Endothelial cell of umbilical vein (primary cell): Measurements from ENCODE around the gene ACTL10. TPM values are rescaled to one million over a fixed set of nuclear protein-coding genes. Genes with fewer than 3 reads are reported as not detected.

Experiments
- BruUV-seq: library from RNA; stranded (reverse); fragments of 400-500 nt; replicated peaks from 2 replicates; lab custom pipeline; 2021; lab: Mats Ljungman, UMichigan
- CTCF ChIA-PET: fragments of 300-600, 350-600 bp; sonication (Branson Sonifier 250); formaldehyde crosslinking; loops from one replicate; lab custom pipeline; 2021; ENCODE audit warnings: antibody characterized with exemption, inconsistent platforms; lab: Charles Lee
- POLR2A ChIA-PET: fragments of 300-600, 350-600 bp; sonication (Branson Sonifier 250); formaldehyde crosslinking; loops from one replicate; lab custom pipeline; 2021; ENCODE audit warnings: antibody characterized with exemption, inconsistent platforms; lab: Charles Lee
- DNase-seq: peaks from one replicate; pipeline ENCODE4 v3.0.0-alpha.2; 2011; ENCODE audit warnings: low read depth, low spot score
- FAIRE-seq: peaks from 2 replicates; lab custom pipeline; 2011; peaks lifted over from hg19 to GRCh38; lab: Jason Lieb, UNC
- H2AFZ ChIP-seq: 2 replicates; pipeline ENCODE4 v1.6.0; 2012; ENCODE audit warnings: low read depth, low read length, control low read depth, inconsistent platforms
- H3K27ac ChIP-seq: 2 replicates; pipeline ENCODE4 v1.5.1; 2011; ENCODE audit warnings: low read depth, mild to moderate bottlenecking, control low read depth, low read length, moderate library complexity; ENCODE audit not compliant: insufficient read depth
- H3K27me3 ChIP-seq, 2 experiments: 2 replicates each; pipeline versions ENCODE4 v1.6.0 to v1.6.1; 2011; ENCODE audit warnings: low read length in 2 of 2, mixed read lengths in 1 of 2; ENCODE audit not compliant: control insufficient read depth in 2 of 2, insufficient read depth in 2 of 2
- H3K36me3 ChIP-seq, 2 experiments: 2 replicates in 1 of 2; 3 replicates in 1 of 2; pipeline ENCODE4 v1.5.1; 2011; ENCODE audit warnings: low read length in 2 of 2, mild to moderate bottlenecking in 1 of 2, moderate library complexity in 1 of 2; ENCODE audit not compliant: control insufficient read depth in 2 of 2, insufficient read depth in 2 of 2; ENCODE audit errors: extremely low read depth in 1 of 2
- H3K4me1 ChIP-seq: 3 replicates; pipeline ENCODE4 v1.5.1; 2011; ENCODE audit warnings: mild to moderate bottlenecking, low read length; ENCODE audit not compliant: control insufficient read depth, insufficient read depth; ENCODE audit errors: extremely low read depth
- H3K4me2 ChIP-seq: 2 replicates; pipeline ENCODE4 v1.6.1; 2011; ENCODE audit warnings: low read length, control low read depth, mixed read lengths; ENCODE audit not compliant: insufficient read depth
- H3K4me3 ChIP-seq, 3 experiments: fragments of 200-600 bp in 1 of 3; sonication (generic), shearing (Covaris generic) in 1 of 3; replicated peaks in 1 of 3; 2 replicates each; pipeline ENCODE4 v1.5.1; 2011 to 2016; ENCODE audit warnings: control low read depth in 3 of 3, low read length in 3 of 3, mild to moderate bottlenecking in 2 of 3, inconsistent platforms in 1 of 3, low read depth in 1 of 3, moderate library complexity in 1 of 3; ENCODE audit not compliant: insufficient read depth in 1 of 3
- H3K79me2 ChIP-seq: 2 replicates; pipeline ENCODE4 v1.6.0; 2012; ENCODE audit warnings: low read length, inconsistent platforms; ENCODE audit not compliant: control insufficient read depth, insufficient read depth
- H3K9ac ChIP-seq: replicated peaks from 2 replicates; pipeline ENCODE3; 2011; ENCODE audit warnings: low read length, control low read depth; ENCODE audit not compliant: insufficient read depth; ENCODE audit errors: extremely low read depth
- H3K9me1 ChIP-seq: replicated peaks from 3 replicates; pipeline ENCODE4 v1.6.0; 2011; ENCODE audit warnings: mild to moderate bottlenecking, low read length; ENCODE audit not compliant: control insufficient read depth, insufficient read depth; ENCODE audit errors: extremely low read depth
- H3K9me3 ChIP-seq: replicated peaks from 2 replicates; pipeline ENCODE4 v1.5.1; 2012; ENCODE audit warnings: low read length, inconsistent platforms; ENCODE audit not compliant: control insufficient read depth, insufficient read depth
- H4K20me1 ChIP-seq: replicated peaks from 2 replicates; pipeline ENCODE3; 2011; ENCODE audit warnings: mild to moderate bottlenecking, low read length; ENCODE audit not compliant: control insufficient read depth, insufficient read depth; ENCODE audit errors: extremely low read depth
- EZH2 ChIP-seq: IDR thresholded peaks from 2 replicates; pipeline ENCODE4 v1.6.1; 2012; ENCODE audit warnings: borderline replicate concordance, low read depth, mild to moderate bottlenecking, moderate library complexity, low read length, inconsistent platforms; ENCODE audit not compliant: severe bottlenecking
- FOS ChIP-seq: IDR thresholded peaks from 2 replicates; pipeline ENCODE4 v1.6.1; 2011; ENCODE audit warnings: mild to moderate bottlenecking, low read length, moderate library complexity, borderline replicate concordance; ENCODE audit not compliant: insufficient read depth
- GATA2 ChIP-seq: IDR thresholded peaks from 2 replicates; pipeline ENCODE4 v1.7.0; 2011; ENCODE audit warnings: low read depth, mild to moderate bottlenecking, moderate library complexity, mixed read lengths, low read length; ENCODE audit not compliant: insufficient read length, insufficient read depth
- JUN ChIP-seq: IDR thresholded peaks from 2 replicates; pipeline ENCODE4 v1.6.1; 2011; ENCODE audit warnings: borderline replicate concordance, low read depth; ENCODE audit not compliant: insufficient read length, insufficient read depth
- MYC ChIP-seq: IDR thresholded peaks from one replicate; pipeline ENCODE4 v1.6.1; 2011; ENCODE audit warnings: mild to moderate bottlenecking, low read depth, low read length
- dilution Hi-C: fragments of 300-500 bp; cut with MboI; formaldehyde crosslinking; loops from one replicate; pipeline ENCODE4 v1.15.0; 2019; ENCODE audit warnings: low sequenced_read_pairs; ENCODE audit not compliant: extremely low pct_ligation_motif_present
- intact Hi-C: fragments of 100-400 bp; cut with micrococcal nuclease; formaldehyde crosslinking; loops from one replicate; pipeline ENCODE4 v1.10.0; 2022
- polyA plus RNA-seq, 4 experiments: library from polyadenylated mRNA; depleted of rRNA in 3 of 4; stranded (reverse) in 3 of 4; unstranded in 1 of 4; fragments of >200 nt; gene quantifications; 2 replicates each; pipeline versions ENCODE4 v1.2.1 to v1.2.3, GENCODE V29; 2011 to 2012; ENCODE audit warnings: missing spikeins in 1 of 4
- total RNA-seq: library from RNA; stranded (reverse); gene quantifications from 2 replicates; pipeline ENCODE4 v1.2.3, GENCODE V29; 2021
- TF ChIP-seq, protein P1 (sequence below): IDR thresholded peaks from 2 replicates; pipeline ENCODE4 v1.6.1; 2011; ENCODE audit not compliant: insufficient read depth, insufficient read length
- TF ChIP-seq, protein P2 (sequence below), 2 donors: IDR thresholded peaks; 1 replicate in 1 of 2; 2 replicates in 1 of 2; pipeline ENCODE4 v1.5.1; 2011; ENCODE audit warnings: low read length in 2 of 2, mild to moderate bottlenecking in 2 of 2, moderate library complexity in 2 of 2, control low read depth in 1 of 2, inconsistent platforms in 1 of 2, low read depth in 1 of 2; ENCODE audit not compliant: insufficient read depth in 1 of 2; ENCODE audit errors: extremely low read depth in 1 of 2

The ACTL10 gene
- total and polyA plus RNA-seq, 2 donors (not counting 3 experiments of a cell fraction or from before 2014, with no cell fraction given) = 0.92 to 1.4 TPM

DNA sequence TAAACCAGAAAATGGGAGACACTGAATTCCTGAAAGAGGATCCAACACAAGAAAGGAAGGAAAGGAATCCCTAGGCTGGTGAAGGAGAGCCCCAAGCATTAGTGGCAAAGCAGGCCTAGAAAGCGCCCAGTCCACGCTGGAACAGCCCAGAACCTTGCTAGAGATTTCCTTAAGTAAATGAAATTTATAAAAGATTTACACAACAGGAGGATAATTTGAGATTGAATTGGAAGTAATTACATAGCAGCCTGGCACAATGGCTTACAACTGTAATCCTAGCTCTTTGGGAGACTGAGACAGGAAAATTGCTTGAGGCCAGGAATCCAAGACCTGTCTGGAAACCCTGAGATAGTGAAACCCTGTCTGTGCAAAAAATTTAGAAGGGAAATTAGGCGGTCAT, 31.4 kb upstream of the ACTL10 start:
- ChIA-PET CTCF (interaction anchor here (1.2 to 1.7 kb wide), 2 partner anchors 18 to 26 kb away, joined by 4 read pairs; no protein-coding TSS in a partner anchor), POLR2A (no interaction called here)
- Histone ChIP-seq H3K4me1 (no peaks in the 10 kb centered on the region), H2AFZ (no peak overlapping the region), H3K27me3 (no peaks in the 10 kb centered on the region), H4K20me1 (no peaks in the 10 kb centered on the region), H3K4me3 (no peak overlapping the region), H3K9me3 (no peaks in the 10 kb centered on the region), H3K36me3 (peaks cover 2 to 8% of the 10 kb centered on the region in 2 experiments), H3K27ac (no peak overlapping the region), H3K79me2 (no peaks in the 10 kb centered on the region), H3K9ac (no peak overlapping the region), H3K9me1 (no peaks in the 10 kb centered on the region), H3K4me2 (no peak overlapping the region)
- no peak for FAIRE-seq
- DNase-seq = no peak
- no peak for TF ChIP-seq MYC
- TF ChIP-seq GATA2 = no peak
- TF ChIP-seq, protein P1, sequence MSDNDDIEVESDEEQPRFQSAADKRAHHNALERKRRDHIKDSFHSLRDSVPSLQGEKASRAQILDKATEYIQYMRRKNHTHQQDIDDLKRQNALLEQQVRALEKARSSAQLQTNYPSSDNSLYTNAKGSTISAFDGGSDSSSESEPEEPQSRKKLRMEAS = no peak
- TF ChIP-seq EZH2 = no peak
- TF ChIP-seq, protein P2, sequence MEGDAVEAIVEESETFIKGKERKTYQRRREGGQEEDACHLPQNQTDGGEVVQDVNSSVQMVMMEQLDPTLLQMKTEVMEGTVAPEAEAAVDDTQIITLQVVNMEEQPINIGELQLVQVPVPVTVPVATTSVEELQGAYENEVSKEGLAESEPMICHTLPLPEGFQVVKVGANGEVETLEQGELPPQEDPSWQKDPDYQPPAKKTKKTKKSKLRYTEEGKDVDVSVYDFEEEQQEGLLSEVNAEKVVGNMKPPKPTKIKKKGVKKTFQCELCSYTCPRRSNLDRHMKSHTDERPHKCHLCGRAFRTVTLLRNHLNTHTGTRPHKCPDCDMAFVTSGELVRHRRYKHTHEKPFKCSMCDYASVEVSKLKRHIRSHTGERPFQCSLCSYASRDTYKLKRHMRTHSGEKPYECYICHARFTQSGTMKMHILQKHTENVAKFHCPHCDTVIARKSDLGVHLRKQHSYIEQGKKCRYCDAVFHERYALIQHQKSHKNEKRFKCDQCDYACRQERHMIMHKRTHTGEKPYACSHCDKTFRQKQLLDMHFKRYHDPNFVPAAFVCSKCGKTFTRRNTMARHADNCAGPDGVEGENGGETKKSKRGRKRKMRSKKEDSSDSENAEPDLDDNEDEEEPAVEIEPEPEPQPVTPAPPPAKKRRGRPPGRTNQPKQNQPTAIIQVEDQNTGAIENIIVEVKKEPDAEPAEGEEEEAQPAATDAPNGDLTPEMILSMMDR (IDR thresholded peaks at IDR 0.05; ENCODE audit: extremely low read depth in 1 of 2, insufficient read depth in 1 of 2, low read depth in 1 of 2, low read length in 2 of 2) = no peak
- TF ChIP-seq JUN = no peak
- no peak for TF ChIP-seq FOS
- dilution Hi-C loops (no loop called here), intact Hi-C loops (no loop called here)
- BruUV-seq = no TSS peak
